WTC11 (cell line): ENCODE measurements around the gene SLIT3. TPM values are rescaled to one million over a fixed set of nuclear protein-coding genes. Genes with fewer than 3 reads are reported as not detected.

Experiments used
- ATAC-seq: fragments of 200-7000 bp; cut with Tn5 transposase; 2 replicates; pipeline ENCODE4 v1.10.0; 2021; ENCODE audit warnings: mild to moderate bottlenecking, moderate library complexity
- CTCF ChIA-PET: fragments of 300-600 bp; sonication (Branson Sonifier 250); formaldehyde crosslinking; loops from one replicate; lab custom pipeline; 2021; ENCODE audit warnings: antibody characterized with exemption; lab: Charles Lee
- POLR2A ChIA-PET: fragments of 350-600 bp; sonication (Branson Sonifier 250); formaldehyde crosslinking; loops from one replicate; lab custom pipeline; 2021; ENCODE audit warnings: antibody characterized with exemption; lab: Charles Lee
- DNase-seq: peaks from one replicate; pipeline ENCODE4 v3.0.0; 2021; ENCODE audit warnings: low spot score
- H3K27ac Mint-ChIP-seq: 2 replicates; pipeline ENCODE4 v1.8.0; 2021; ENCODE audit warnings: mixed read lengths
- H3K27me3 Mint-ChIP-seq: 2 replicates; pipeline ENCODE4 v1.8.0; 2021; ENCODE audit warnings: low read depth, mild to moderate bottlenecking, moderate library complexity, mixed read lengths
- H3K36me3 Mint-ChIP-seq: 2 replicates; pipeline ENCODE4 v1.8.0; 2021; ENCODE audit warnings: mixed read lengths
- H3K4me1 Mint-ChIP-seq: 2 replicates; pipeline ENCODE4 v1.8.0; 2022; ENCODE audit warnings: mixed read lengths
- H3K4me3 Mint-ChIP-seq: 2 replicates; pipeline ENCODE4 v1.8.0; 2021; ENCODE audit warnings: mild to moderate bottlenecking, moderate library complexity, mixed read lengths
- H3K9me3 Mint-ChIP-seq: 2 replicates; pipeline ENCODE4 v1.8.0; 2021; ENCODE audit warnings: mixed read lengths
- ATF2 ChIP-seq: sonication (generic); formaldehyde crosslinking; IDR thresholded peaks from 2 replicates; pipeline ENCODE4 v1.8.1; 2022; ENCODE audit warnings: low read depth, missing genetic modification reagents, borderline replicate concordance
- CBFB ChIP-seq: sonication (generic); formaldehyde crosslinking; IDR thresholded peaks from 2 replicates; pipeline ENCODE4 v1.8.1; 2022; ENCODE audit warnings: mild to moderate bottlenecking, low read depth, missing genetic modification reagents
- E2F1 ChIP-seq: sonication (generic); formaldehyde crosslinking; IDR thresholded peaks from 2 replicates; pipeline ENCODE4 v1.8.0; 2022; ENCODE audit warnings: mild to moderate bottlenecking, missing genetic modification reagents
- E2F4 ChIP-seq: sonication (generic); formaldehyde crosslinking; IDR thresholded peaks from 2 replicates; pipeline ENCODE4 v1.8.1; 2022; ENCODE audit warnings: low read depth, mild to moderate bottlenecking, moderate library complexity, missing genetic modification reagents, borderline replicate concordance
- ELF4 ChIP-seq: sonication (generic); formaldehyde crosslinking; IDR thresholded peaks from 2 replicates; pipeline ENCODE4 v1.8.1; 2022; ENCODE audit warnings: low read depth, mild to moderate bottlenecking, moderate library complexity, missing genetic modification reagents
- ETV6 ChIP-seq: sonication (generic); formaldehyde crosslinking; IDR thresholded peaks from 2 replicates; pipeline ENCODE4 v1.8.1; 2022; ENCODE audit warnings: mild to moderate bottlenecking, missing genetic modification reagents
- NR2C2 ChIP-seq: sonication (generic); formaldehyde crosslinking; IDR thresholded peaks from 2 replicates; pipeline ENCODE4 v1.8.0; 2022; ENCODE audit warnings: mild to moderate bottlenecking, missing genetic modification reagents
- PRRX2 ChIP-seq: fragments of 250-450 bp; sonication (Bioruptor Pico); IDR thresholded peaks from 2 replicates; pipeline ENCODE4 v1.8.0; 2021; ENCODE audit warnings: mild to moderate bottlenecking
- RELA ChIP-seq: sonication (generic); formaldehyde crosslinking; IDR thresholded peaks from 2 replicates; pipeline ENCODE4 v1.8.1; 2022; ENCODE audit warnings: missing genetic modification reagents, mild to moderate bottlenecking, borderline replicate concordance
- RORB ChIP-seq: fragments of 250-450 bp; sonication (Bioruptor Pico); IDR thresholded peaks from 2 replicates; pipeline ENCODE4 v1.9.0; 2021; ENCODE audit warnings: mild to moderate bottlenecking
- TP53 ChIP-seq: sonication (generic); formaldehyde crosslinking; IDR thresholded peaks from 2 replicates; pipeline ENCODE4 v1.8.1; 2023; ENCODE audit warnings: mild to moderate bottlenecking, missing genetic modification reagents
- ZNF138 ChIP-seq: sonication (generic); formaldehyde crosslinking; conservative IDR thresholded peaks from 2 replicates; pipeline ENCODE4 v1.8.1; 2022; ENCODE audit warnings: mild to moderate bottlenecking, moderate library complexity, missing genetic modification reagents
- ZNF263 ChIP-seq: sonication (generic); formaldehyde crosslinking; IDR thresholded peaks from 2 replicates; pipeline ENCODE4 v1.8.1; 2022; ENCODE audit warnings: low read depth, mild to moderate bottlenecking, moderate library complexity, missing genetic modification reagents
- total RNA-seq: library from RNA; stranded (reverse); gene quantifications from 3 replicates; pipeline ENCODE4 v1.2.3, GENCODE V29; 2021
- TF ChIP-seq, protein P1 (sequence below): sonication (generic); formaldehyde crosslinking; conservative IDR thresholded peaks from 2 replicates; pipeline ENCODE4 v1.8.1; 2023; ENCODE audit warnings: mild to moderate bottlenecking, low read depth, missing genetic modification reagents, moderate library complexity
- TF ChIP-seq, protein P2 (sequence below): sonication (generic); formaldehyde crosslinking; IDR thresholded peaks from 2 replicates; pipeline ENCODE4 v1.8.1; 2023; ENCODE audit warnings: mild to moderate bottlenecking, missing genetic modification reagents, borderline replicate concordance
- TF ChIP-seq, protein P3 (sequence below): fragments of 250-450 bp; sonication (Bioruptor Pico); conservative IDR thresholded peaks from 2 replicates; pipeline ENCODE4 v1.9.0; 2021; ENCODE audit warnings: mild to moderate bottlenecking
- TF ChIP-seq, protein P4 (sequence below): sonication (generic); formaldehyde crosslinking; IDR thresholded peaks from 2 replicates; pipeline ENCODE4 v1.8.1; 2023; ENCODE audit warnings: mild to moderate bottlenecking, missing genetic modification reagents
- TF ChIP-seq, protein P5 (sequence below): sonication (generic); formaldehyde crosslinking; IDR thresholded peaks from 2 replicates; pipeline ENCODE4 v1.8.0; 2023; ENCODE audit warnings: mild to moderate bottlenecking, missing genetic modification reagents

SLIT3 gene
- total RNA-seq, 1 experiment from 2014 or later = 1.9 TPM

GRCh38 chr5:168786147-168786546, 514.8 kb downstream of the SLIT3 start:
- TF ChIP-seq, protein P1, sequence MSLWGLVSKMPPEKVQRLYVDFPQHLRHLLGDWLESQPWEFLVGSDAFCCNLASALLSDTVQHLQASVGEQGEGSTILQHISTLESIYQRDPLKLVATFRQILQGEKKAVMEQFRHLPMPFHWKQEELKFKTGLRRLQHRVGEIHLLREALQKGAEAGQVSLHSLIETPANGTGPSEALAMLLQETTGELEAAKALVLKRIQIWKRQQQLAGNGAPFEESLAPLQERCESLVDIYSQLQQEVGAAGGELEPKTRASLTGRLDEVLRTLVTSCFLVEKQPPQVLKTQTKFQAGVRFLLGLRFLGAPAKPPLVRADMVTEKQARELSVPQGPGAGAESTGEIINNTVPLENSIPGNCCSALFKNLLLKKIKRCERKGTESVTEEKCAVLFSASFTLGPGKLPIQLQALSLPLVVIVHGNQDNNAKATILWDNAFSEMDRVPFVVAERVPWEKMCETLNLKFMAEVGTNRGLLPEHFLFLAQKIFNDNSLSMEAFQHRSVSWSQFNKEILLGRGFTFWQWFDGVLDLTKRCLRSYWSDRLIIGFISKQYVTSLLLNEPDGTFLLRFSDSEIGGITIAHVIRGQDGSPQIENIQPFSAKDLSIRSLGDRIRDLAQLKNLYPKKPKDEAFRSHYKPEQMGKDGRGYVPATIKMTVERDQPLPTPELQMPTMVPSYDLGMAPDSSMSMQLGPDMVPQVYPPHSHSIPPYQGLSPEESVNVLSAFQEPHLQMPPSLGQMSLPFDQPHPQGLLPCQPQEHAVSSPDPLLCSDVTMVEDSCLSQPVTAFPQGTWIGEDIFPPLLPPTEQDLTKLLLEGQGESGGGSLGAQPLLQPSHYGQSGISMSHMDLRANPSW (CRISPR knock-in tag) = no peak
- TF ChIP-seq, protein P2, sequence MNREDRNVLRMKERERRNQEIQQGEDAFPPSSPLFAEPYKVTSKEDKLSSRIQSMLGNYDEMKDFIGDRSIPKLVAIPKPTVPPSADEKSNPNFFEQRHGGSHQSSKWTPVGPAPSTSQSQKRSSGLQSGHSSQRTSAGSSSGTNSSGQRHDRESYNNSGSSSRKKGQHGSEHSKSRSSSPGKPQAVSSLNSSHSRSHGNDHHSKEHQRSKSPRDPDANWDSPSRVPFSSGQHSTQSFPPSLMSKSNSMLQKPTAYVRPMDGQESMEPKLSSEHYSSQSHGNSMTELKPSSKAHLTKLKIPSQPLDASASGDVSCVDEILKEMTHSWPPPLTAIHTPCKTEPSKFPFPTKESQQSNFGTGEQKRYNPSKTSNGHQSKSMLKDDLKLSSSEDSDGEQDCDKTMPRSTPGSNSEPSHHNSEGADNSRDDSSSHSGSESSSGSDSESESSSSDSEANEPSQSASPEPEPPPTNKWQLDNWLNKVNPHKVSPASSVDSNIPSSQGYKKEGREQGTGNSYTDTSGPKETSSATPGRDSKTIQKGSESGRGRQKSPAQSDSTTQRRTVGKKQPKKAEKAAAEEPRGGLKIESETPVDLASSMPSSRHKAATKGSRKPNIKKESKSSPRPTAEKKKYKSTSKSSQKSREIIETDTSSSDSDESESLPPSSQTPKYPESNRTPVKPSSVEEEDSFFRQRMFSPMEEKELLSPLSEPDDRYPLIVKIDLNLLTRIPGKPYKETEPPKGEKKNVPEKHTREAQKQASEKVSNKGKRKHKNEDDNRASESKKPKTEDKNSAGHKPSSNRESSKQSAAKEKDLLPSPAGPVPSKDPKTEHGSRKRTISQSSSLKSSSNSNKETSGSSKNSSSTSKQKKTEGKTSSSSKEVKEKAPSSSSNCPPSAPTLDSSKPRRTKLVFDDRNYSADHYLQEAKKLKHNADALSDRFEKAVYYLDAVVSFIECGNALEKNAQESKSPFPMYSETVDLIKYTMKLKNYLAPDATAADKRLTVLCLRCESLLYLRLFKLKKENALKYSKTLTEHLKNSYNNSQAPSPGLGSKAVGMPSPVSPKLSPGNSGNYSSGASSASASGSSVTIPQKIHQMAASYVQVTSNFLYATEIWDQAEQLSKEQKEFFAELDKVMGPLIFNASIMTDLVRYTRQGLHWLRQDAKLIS (CRISPR knock-in tag) = no peak
- no peak for TF ChIP-seq ETV6
- no peak for TF ChIP-seq TP53 (CRISPR knock-in tag)
- no peak for TF ChIP-seq ELF4
- no peak for TF ChIP-seq PRRX2 (CRISPR knock-in tag)
- TF ChIP-seq ZNF138 = no peak
- TF ChIP-seq E2F4 (CRISPR knock-in tag) = no peak
- TF ChIP-seq, protein P3, sequence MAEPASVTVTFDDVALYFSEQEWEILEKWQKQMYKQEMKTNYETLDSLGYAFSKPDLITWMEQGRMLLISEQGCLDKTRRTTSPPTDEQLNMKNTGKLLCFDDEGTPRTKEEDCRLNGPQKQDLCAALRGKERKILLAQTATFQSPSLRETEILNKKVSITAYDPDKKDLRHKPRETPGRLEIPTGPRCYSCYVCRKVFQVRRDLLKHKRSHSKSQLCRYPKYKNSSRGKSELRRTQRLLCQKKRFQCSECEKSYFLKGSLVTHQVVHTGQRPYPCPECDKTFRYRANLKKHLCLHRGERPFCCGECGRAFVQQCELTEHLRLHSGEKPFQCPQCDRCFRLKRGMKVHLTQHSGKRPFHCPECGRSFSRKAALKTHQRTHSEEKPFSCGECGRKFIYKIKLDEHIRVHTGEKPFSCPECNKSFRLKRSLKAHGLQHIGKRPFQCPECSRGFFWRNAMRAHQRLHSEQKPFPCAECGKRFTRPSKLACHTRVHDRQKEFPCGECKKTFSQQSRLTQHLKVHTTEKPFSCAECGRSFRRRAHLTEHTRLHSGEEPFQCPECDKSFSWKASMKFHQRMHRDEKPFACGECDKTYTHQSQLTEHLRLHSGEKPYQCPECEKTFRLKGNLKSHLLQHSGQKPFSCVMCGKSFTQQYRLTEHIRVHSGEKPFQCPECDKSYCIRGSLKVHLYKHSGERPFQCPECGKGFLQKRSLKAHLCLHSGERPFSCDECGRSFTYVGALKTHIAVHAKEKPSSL = no peak
- TF ChIP-seq NR2C2 (CRISPR knock-in tag) = no peak
- TF ChIP-seq, protein P4, sequence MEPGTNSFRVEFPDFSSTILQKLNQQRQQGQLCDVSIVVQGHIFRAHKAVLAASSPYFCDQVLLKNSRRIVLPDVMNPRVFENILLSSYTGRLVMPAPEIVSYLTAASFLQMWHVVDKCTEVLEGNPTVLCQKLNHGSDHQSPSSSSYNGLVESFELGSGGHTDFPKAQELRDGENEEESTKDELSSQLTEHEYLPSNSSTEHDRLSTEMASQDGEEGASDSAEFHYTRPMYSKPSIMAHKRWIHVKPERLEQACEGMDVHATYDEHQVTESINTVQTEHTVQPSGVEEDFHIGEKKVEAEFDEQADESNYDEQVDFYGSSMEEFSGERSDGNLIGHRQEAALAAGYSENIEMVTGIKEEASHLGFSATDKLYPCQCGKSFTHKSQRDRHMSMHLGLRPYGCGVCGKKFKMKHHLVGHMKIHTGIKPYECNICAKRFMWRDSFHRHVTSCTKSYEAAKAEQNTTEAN (CRISPR knock-in tag) = no peak
- TF ChIP-seq ZNF263 (CRISPR knock-in tag) = no peak
- H3K27ac Mint-ChIP-seq = no peak overlapping the region
- no peaks in the 10 kb centered on the region for H3K9me3 Mint-ChIP-seq
- DNase-seq (no peak), ATAC-seq (no peak; the same call in 1 of the 2 replicates)
- POLR2A ChIA-PET = no interaction called here
- peaks cover 15% of the 10 kb centered on the region; the same call in 1 of the 2 replicates for H3K4me1 Mint-ChIP-seq
- H3K4me3 Mint-ChIP-seq = no peak overlapping the region
- CTCF ChIA-PET = interaction anchor here (1.0 kb wide), 2 partner anchors 38 to 115 kb away, joined by 3 read pairs; no protein-coding TSS in a partner anchor
- no peaks in the 10 kb centered on the region; the same call in 1 of the 2 replicates for H3K27me3 Mint-ChIP-seq
- H3K36me3 Mint-ChIP-seq = no peaks in the 10 kb centered on the region

DNA sequence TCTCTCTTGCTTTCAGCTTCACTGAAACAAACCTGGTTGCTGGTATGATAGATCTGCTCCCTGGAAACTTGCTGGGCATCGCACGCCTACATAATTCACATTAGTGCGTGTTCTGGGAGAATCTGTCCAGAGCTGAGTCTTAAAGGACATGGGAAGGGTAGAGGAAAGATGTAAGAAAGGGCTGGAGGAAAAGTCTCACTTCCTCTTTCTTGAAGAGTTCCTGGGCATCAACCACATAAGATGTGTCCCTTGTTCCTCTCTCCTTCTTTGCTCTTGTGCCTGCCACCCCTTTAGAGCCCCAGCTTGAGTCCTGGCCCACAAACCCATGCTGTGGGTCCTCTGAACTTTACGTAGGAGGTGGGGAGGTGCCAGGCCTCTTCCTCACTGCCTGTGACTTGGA, 516.5 kb downstream of the SLIT3 start:
- Mint-ChIP-seq H3K27me3 (no peaks in the 10 kb centered on the region), H3K4me1 (peaks cover 15% of the 10 kb centered on the region; the same call in 1 of the 2 replicates), H3K36me3 (no peaks in the 10 kb centered on the region), H3K27ac (no peak overlapping the region), H3K4me3 (no peak overlapping the region), H3K9me3 (no peaks in the 10 kb centered on the region)
- ChIA-PET POLR2A (no interaction called here), CTCF (no interaction called here)
- DNase-seq = no peak
- no peak for ATAC-seq
- no peak for TF ChIP-seq RORB (CRISPR knock-in tag)
- TF ChIP-seq RELA (CRISPR knock-in tag) = no peak
- no peak for TF ChIP-seq CBFB
- TF ChIP-seq ETV6 = no peak
- TF ChIP-seq, protein P5, sequence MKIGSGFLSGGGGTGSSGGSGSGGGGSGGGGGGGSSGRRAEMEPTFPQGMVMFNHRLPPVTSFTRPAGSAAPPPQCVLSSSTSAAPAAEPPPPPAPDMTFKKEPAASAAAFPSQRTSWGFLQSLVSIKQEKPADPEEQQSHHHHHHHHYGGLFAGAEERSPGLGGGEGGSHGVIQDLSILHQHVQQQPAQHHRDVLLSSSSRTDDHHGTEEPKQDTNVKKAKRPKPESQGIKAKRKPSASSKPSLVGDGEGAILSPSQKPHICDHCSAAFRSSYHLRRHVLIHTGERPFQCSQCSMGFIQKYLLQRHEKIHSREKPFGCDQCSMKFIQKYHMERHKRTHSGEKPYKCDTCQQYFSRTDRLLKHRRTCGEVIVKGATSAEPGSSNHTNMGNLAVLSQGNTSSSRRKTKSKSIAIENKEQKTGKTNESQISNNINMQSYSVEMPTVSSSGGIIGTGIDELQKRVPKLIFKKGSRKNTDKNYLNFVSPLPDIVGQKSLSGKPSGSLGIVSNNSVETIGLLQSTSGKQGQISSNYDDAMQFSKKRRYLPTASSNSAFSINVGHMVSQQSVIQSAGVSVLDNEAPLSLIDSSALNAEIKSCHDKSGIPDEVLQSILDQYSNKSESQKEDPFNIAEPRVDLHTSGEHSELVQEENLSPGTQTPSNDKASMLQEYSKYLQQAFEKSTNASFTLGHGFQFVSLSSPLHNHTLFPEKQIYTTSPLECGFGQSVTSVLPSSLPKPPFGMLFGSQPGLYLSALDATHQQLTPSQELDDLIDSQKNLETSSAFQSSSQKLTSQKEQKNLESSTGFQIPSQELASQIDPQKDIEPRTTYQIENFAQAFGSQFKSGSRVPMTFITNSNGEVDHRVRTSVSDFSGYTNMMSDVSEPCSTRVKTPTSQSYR (CRISPR knock-in tag) = no peak
- no peak for TF ChIP-seq ZNF263 (CRISPR knock-in tag)
- no peak for TF ChIP-seq E2F1 (CRISPR knock-in tag)
- no peak for TF ChIP-seq ATF2
